ENCODE results near the gene SNX24. TPM values are rescaled to one million over a fixed set of nuclear protein-coding genes. Genes with fewer than 3 reads are reported as not detected.

SNX24 gene
- total RNA-seq, 1 donor from 2014 or later = 13.6 TPM

- Mint-ChIP-seq H3K27ac (no peak overlapping the region), H3K4me1 (ENCODE audit: unreplicated experiment) (peaks cover 10% of the 10 kb centered on the region), H3K27me3 (no peaks in the 10 kb centered on the region), H3K9me3 (peaks cover 6% of the 10 kb centered on the region), H3K36me3 (peaks cover 14% of the 10 kb centered on the region), H3K4me3 (no peak overlapping the region)
- no peak for DNase-seq (ENCODE audit: extremely low spot score, unreplicated experiment)
- TF ChIP-seq, protein P1, sequence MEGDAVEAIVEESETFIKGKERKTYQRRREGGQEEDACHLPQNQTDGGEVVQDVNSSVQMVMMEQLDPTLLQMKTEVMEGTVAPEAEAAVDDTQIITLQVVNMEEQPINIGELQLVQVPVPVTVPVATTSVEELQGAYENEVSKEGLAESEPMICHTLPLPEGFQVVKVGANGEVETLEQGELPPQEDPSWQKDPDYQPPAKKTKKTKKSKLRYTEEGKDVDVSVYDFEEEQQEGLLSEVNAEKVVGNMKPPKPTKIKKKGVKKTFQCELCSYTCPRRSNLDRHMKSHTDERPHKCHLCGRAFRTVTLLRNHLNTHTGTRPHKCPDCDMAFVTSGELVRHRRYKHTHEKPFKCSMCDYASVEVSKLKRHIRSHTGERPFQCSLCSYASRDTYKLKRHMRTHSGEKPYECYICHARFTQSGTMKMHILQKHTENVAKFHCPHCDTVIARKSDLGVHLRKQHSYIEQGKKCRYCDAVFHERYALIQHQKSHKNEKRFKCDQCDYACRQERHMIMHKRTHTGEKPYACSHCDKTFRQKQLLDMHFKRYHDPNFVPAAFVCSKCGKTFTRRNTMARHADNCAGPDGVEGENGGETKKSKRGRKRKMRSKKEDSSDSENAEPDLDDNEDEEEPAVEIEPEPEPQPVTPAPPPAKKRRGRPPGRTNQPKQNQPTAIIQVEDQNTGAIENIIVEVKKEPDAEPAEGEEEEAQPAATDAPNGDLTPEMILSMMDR (conservative IDR thresholded peaks at IDR 0.05) = no peak
Observed at GRCh38 chr5:122858451-122858850, 13.0 kb downstream of the SNX24 start.

- no peak overlapping the region for H3K4me3 Mint-ChIP-seq
- H3K27ac Mint-ChIP-seq = no peak overlapping the region
- peaks cover 6% of the 10 kb centered on the region for H3K4me1 Mint-ChIP-seq (ENCODE audit: unreplicated experiment)
- TF ChIP-seq, protein P1 (conservative IDR thresholded peaks at IDR 0.05) = no peak
- no peaks in the 10 kb centered on the region for H3K27me3 Mint-ChIP-seq
- peaks cover 23% of the 10 kb centered on the region for H3K36me3 Mint-ChIP-seq
- peaks cover 6% of the 10 kb centered on the region for H3K9me3 Mint-ChIP-seq
- DNase-seq (ENCODE audit: extremely low spot score, unreplicated experiment) = no peak
Observed at GRCh38 chr5:122863240-122863639, 17.8 kb downstream of the SNX24 start.

DNA sequence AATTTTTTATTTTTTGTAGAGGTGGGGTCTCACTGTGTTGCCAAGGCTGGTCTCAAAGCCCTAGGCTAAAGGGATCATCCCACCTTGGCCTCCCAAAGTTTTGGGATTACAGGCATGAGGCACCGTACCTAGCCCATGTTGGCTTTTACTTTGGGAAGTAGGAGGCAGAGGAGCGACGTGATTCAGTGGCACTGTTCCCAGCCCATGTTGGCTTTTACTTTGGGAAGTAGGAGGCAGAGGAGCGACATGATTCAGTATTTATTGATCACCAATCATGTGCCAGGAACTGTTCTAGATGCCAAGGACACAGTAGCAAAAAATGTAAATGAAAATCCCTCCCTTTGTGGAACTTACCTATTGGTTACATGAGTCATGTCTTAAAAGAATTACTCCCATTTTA, 18.3 kb downstream of the SNX24 start:
- Mint-ChIP-seq H3K4me1 (ENCODE audit: unreplicated experiment) (peaks cover 6% of the 10 kb centered on the region), H3K27ac (no peak overlapping the region), H3K9me3 (peaks cover 6% of the 10 kb centered on the region), H3K4me3 (no peak overlapping the region), H3K36me3 (peaks cover 23% of the 10 kb centered on the region), H3K27me3 (no peaks in the 10 kb centered on the region)
- no peak for DNase-seq (ENCODE audit: extremely low spot score, unreplicated experiment)
- TF ChIP-seq, protein P1 (conservative IDR thresholded peaks at IDR 0.05) = no peak

GRCh38 chr5:122864400-122864799, 19.0 kb downstream of the SNX24 start:
- Mint-ChIP-seq H3K36me3 (peaks cover 23% of the 10 kb centered on the region), H3K9me3 (peaks cover 6% of the 10 kb centered on the region), H3K27ac (no peak overlapping the region), H3K4me1 (ENCODE audit: unreplicated experiment) (peaks cover 6% of the 10 kb centered on the region), H3K27me3 (no peaks in the 10 kb centered on the region), H3K4me3 (no peak overlapping the region)
- DNase-seq (ENCODE audit: extremely low spot score, unreplicated experiment) = no peak
- TF ChIP-seq, protein P1 (conservative IDR thresholded peaks at IDR 0.05) = no peak

DNA sequence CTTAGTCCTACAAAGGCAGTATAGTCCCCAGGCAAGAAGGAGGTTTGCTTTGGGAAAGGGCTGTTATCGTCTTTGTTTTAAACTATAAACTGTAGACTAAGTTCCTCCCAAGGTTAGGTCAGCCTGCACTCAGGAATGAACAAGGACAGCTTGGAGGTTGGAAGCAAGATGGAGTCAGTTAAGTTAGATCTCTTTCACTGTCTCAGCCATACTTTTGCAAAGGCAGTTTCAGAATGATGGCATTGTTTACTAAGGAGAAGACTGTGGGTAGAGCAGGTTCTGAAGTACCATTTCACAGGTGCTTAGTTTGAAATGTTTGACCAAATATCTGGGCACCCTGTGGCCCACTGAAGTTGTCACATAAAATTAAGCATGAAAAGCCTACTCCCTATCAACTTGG, 19.4 kb downstream of the SNX24 start:
- Mint-ChIP-seq H3K4me1 (ENCODE audit: unreplicated experiment) (peaks cover 4% of the 10 kb centered on the region), H3K27ac (no peak overlapping the region), H3K27me3 (no peaks in the 10 kb centered on the region), H3K36me3 (peaks cover 20% of the 10 kb centered on the region), H3K4me3 (no peak overlapping the region), H3K9me3 (peaks cover 6% of the 10 kb centered on the region)
- TF ChIP-seq, protein P1 (conservative IDR thresholded peaks at IDR 0.05) = no peak
- no peak for DNase-seq (ENCODE audit: extremely low spot score, unreplicated experiment)

All from type B pancreatic cell (in vitro differentiated cells).